Upper lobe of left lung (tissue), 6 donors: ENCODE data around the gene UBAP1. TPM values are rescaled to one million over a fixed set of nuclear protein-coding genes. Genes with fewer than 3 reads are reported as not detected.
"Not testable (repeated sequence)": the region's sequence is repeated elsewhere in the genome, so short reads cannot be mapped to it uniquely, and the experiment has no call there.

Experiments
- ATAC-seq, 2 donors: fragments of 200-7000 bp; cut with Tn5 transposase; one replicate each; pipeline ENCODE4 v1.9.1; 2022; ENCODE audit warnings: mild to moderate bottlenecking in 2 of 2, moderate library complexity in 2 of 2; ENCODE audit not compliant: low FRiP score in 2 of 2
- DNase-seq, 2 donors: peaks; one replicate each; pipeline ENCODE4 v3.0.0-alpha.2; 2019 to 2020
- H3K27ac ChIP-seq, 4 donors: fragments of 200-600 bp; sonication (generic); one replicate each; pipeline ENCODE4 v1.5.1; 2016 to 2019
- H3K27me3 ChIP-seq, 4 donors: fragments of 200-600 bp; sonication (generic); one replicate each; pipeline ENCODE4 v1.5.1; 2017 to 2019
- H3K36me3 ChIP-seq, 4 donors: fragments of 200-600 bp; sonication (generic); one replicate each; pipeline ENCODE4 v1.5.1; 2016 to 2019
- H3K4me1 ChIP-seq, 4 donors: fragments of 200-600 bp; sonication (generic); one replicate each; pipeline ENCODE4 v1.5.1; 2018 to 2019
- H3K4me3 ChIP-seq, 4 donors: fragments of 200-600 bp; sonication (generic); one replicate each; pipeline ENCODE4 v1.5.1; 2017 to 2019; ENCODE audit warnings: mild to moderate bottlenecking in 2 of 4, moderate library complexity in 1 of 4
- H3K9me3 ChIP-seq, 4 donors: fragments of 200-600 bp; sonication (generic); one replicate each; pipeline ENCODE4 v1.5.1; 2018 to 2019
- CTCF ChIP-seq, 6 experiments: fragments of 450-650 bp in 4 of 6; fragments of 200-600 bp in 2 of 6; sonication (generic) in 2 of 6; IDR thresholded peaks; one replicate each; pipeline ENCODE4 v1.5.1; 2016 to 2019; ENCODE audit warnings: antibody characterized with exemption in 6 of 6
- EP300 ChIP-seq, 4 donors: sonication (generic); formaldehyde crosslinking; IDR thresholded peaks; one replicate each; pipeline ENCODE4 v1.5.1; 2017; ENCODE audit warnings: antibody characterized with exemption in 4 of 4, control low read depth in 2 of 4
- POLR2A ChIP-seq, 4 donors: fragments of 450-650 bp; IDR thresholded peaks; one replicate each; pipeline ENCODE4 v1.5.1; 2016 to 2017; ENCODE audit warnings: antibody characterized with exemption in 4 of 4, mild to moderate bottlenecking in 2 of 4
- POLR2AphosphoS5 ChIP-seq, 2 donors: sonication (generic); formaldehyde crosslinking; IDR thresholded peaks; one replicate each; pipeline ENCODE4 v1.5.1; 2017; ENCODE audit warnings: antibody characterized with exemption in 2 of 2
- WGBS, 2 donors: methylation state at CpG; one replicate each; pipeline ENCODE4 v1.1.5; 2017 to 2018; 5-methylcytosine and 5-hydroxymethylcytosine counted together
- total RNA-seq, 6 donors: library from RNA; depleted of rRNA in 4 of 6; stranded (reverse); fragments of >200 nt in 4 of 6; gene quantifications; one replicate each; pipeline versions ENCODE4 v1.1.0 to v1.2.1, GENCODE V29; 2016 to 2021
- donor health status: DM: no; HTN: no; CAD: no; lungs with moderate emphysema.
- donor health status: DM: no; HTN: yes; CAD: no; lungs with severe emphysema.

The UBAP1 gene
- total RNA-seq, 6 donors from 2014 or later: 37.7 to 62.2 (median 48.1) TPM

GRCh38 chr9:34246453-34246852 is 67.6 kb downstream of the UBAP1 start:
- H3K36me3 ChIP-seq: peaks cover 33 to 75% (median 52%) of the 10 kb centered on the region in 4 donors
- peaks cover 0 to 10% (median 6%) of the 10 kb centered on the region in 4 donors for H3K4me1 ChIP-seq
- no peak overlapping the region for H3K27ac ChIP-seq
- ATAC-seq (no peak), DNase-seq (no peak)
- H3K27me3 ChIP-seq: no peaks in the 10 kb centered on the region
- TF ChIP-seq POLR2A (IDR thresholded peaks at IDR 0.05) (no peak), CTCF (IDR thresholded peaks at IDR 0.05) (no peak), POLR2AphosphoS5 (IDR thresholded peaks at IDR 0.05) (no peak), EP300 (IDR thresholded peaks at IDR 0.05) (no peak)
- no peaks in the 10 kb centered on the region for H3K9me3 ChIP-seq
- 65 to 66% methylated on average over 2 of the region's 2 CpGs for WGBS, 2 donors
- H3K4me3 ChIP-seq: no peak overlapping the region

GRCh38 chr9:34247782-34248181 is 68.9 kb downstream of the UBAP1 start:
- DNase-seq, H3K9me3 ChIP-seq, H3K4me3 ChIP-seq, ATAC-seq, H3K27me3 ChIP-seq, H3K27ac ChIP-seq: not testable (repeated sequence)
- Histone ChIP-seq H3K36me3 (peaks cover 29 to 75% (median 45%) of the 10 kb centered on the region in 4 donors), H3K4me1 (peaks cover 1 to 12% (median 6%) of the 10 kb centered on the region in 4 donors)
- WGBS, 2 donors: 81 to 83% methylated on average over 4 of the region's 4 CpGs

GRCh38 chr9:34249274-34249673 is 70.4 kb downstream of the UBAP1 start:
- Histone ChIP-seq H3K27ac (no peak overlapping the region), H3K4me3 (no peak overlapping the region), H3K27me3 (no peaks in the 10 kb centered on the region), H3K36me3 (peaks cover 31 to 79% (median 43%) of the 10 kb centered on the region in 4 donors), H3K4me1 (peaks cover 3 to 18% (median 11%) of the 10 kb centered on the region in 4 donors), H3K9me3 (no peaks in the 10 kb centered on the region)
- DNase-seq (no peak), ATAC-seq (no peak)
- TF ChIP-seq EP300 (IDR thresholded peaks at IDR 0.05) (no peak), CTCF (IDR thresholded peaks at IDR 0.05) (no peak)
- WGBS, 2 donors: 89 to 95% methylated on average over 7 of the region's 7 CpGs

- ATAC-seq: no peak
- TF ChIP-seq EP300 (IDR thresholded peaks at IDR 0.05) (no peak), CTCF (IDR thresholded peaks at IDR 0.05) (no peak), POLR2A (IDR thresholded peaks at IDR 0.05) (no peak), POLR2AphosphoS5 (IDR thresholded peaks at IDR 0.05) (no peak)
- WGBS, 2 donors: 72 to 98% methylated on average over 2 of the region's 2 CpGs
- Histone ChIP-seq H3K27ac (no peak overlapping the region), H3K27me3 (no peaks in the 10 kb centered on the region), H3K9me3 (no peaks in the 10 kb centered on the region), H3K36me3 (peaks cover 31 to 89% (median 45%) of the 10 kb centered on the region in 4 donors), H3K4me3 (no peak overlapping the region), H3K4me1 (peaks cover 3 to 18% (median 11%) of the 10 kb centered on the region in 4 donors)
- DNase-seq: no peak
Observed at GRCh38 chr9:34250721-34251120, 71.9 kb downstream of the UBAP1 start.

- Histone ChIP-seq H3K4me3 (no peak overlapping the region), H3K27me3 (no peaks in the 10 kb centered on the region), H3K36me3 (peaks cover 31 to 83% (median 40%) of the 10 kb centered on the region in 4 donors), H3K27ac (no peak overlapping the region), H3K9me3 (no peaks in the 10 kb centered on the region), H3K4me1 (peaks cover 0 to 11% (median 8%) of the 10 kb centered on the region in 4 donors)
- TF ChIP-seq POLR2A (IDR thresholded peaks at IDR 0.05) (no peak), EP300 (IDR thresholded peaks at IDR 0.05) (no peak), CTCF (IDR thresholded peaks at IDR 0.05) (no peak), POLR2AphosphoS5 (IDR thresholded peaks at IDR 0.05) (no peak)
- no peak for DNase-seq
- no peak for ATAC-seq
Observed at GRCh38 chr9:34252016-34252415, 73.2 kb downstream of the UBAP1 start.
